ENCODE results near the gene OXLD1.
"Not testable (repeated sequence)": the region's sequence is repeated elsewhere in the genome, so short reads cannot be mapped to it uniquely, and the experiment has no call there.

OXLD1 gene

GRCh38 chr17:81683584-81684441, 17.4 kb upstream of the OXLD1 start, which contains the start of the genes ARL16 and HGS:
Gene ARL16, minus strand, starts transcription at chr17:81683797. Its CDS starts 44 bp downstream, at chr17:81683753.
Gene HGS, plus strand, starts transcription at chr17:81684011. Its CDS starts 56 bp downstream, at chr17:81684067.
- peak; percentile 88 to 89 for DNase-seq (ENCODE audit: low read depth in 2 of 2)

- no peak for DNase-seq (ENCODE audit: low read depth in 2 of 2)
These were observed 16.8 kb upstream of the OXLD1 start for GRCh38 chr17:81683208-81683583.

GRCh38 chr17:81682565-81683207, 16.3 kb upstream of the OXLD1 start:
- DNase-seq (ENCODE audit: low read depth in 2 of 2): no peak

GRCh38 chr17:81681672-81682071, 15.3 kb upstream of the OXLD1 start:
- DNase-seq (ENCODE audit: low read depth in 2 of 2): no peak

- DNase-seq (ENCODE audit: low read depth in 2 of 2): no peak
These were observed 13.7 kb upstream of the OXLD1 start for GRCh38 chr17:81680150-81680549.

GRCh38 chr17:81676906-81677305, 10.5 kb upstream of the OXLD1 start:
- DNase-seq (ENCODE audit: low read depth in 2 of 2): no peak

- DNase-seq (ENCODE audit: low read depth in 2 of 2): not testable (repeated sequence)
These were observed 9.3 kb upstream of the OXLD1 start for GRCh38 chr17:81675515-81676221.

- DNase-seq (ENCODE audit: low read depth in 2 of 2): no peak
These were observed 7.3 kb upstream of the OXLD1 start for GRCh38 chr17:81673561-81674258.

- no peak for DNase-seq (ENCODE audit: low read depth in 2 of 2)
These were observed 6.5 kb upstream of the OXLD1 start for GRCh38 chr17:81672954-81673353.

GRCh38 chr17:81672504-81672903, 6.1 kb upstream of the OXLD1 start:
- no peak for DNase-seq (ENCODE audit: low read depth in 2 of 2)

GRCh38 chr17:81667754-81668153, 1.3 kb upstream of the OXLD1 start:
- DNase-seq (ENCODE audit: low read depth in 2 of 2): no peak

GRCh38 chr17:81666092-81666341, 388 bp downstream of the OXLD1 start:
- no peak for DNase-seq (ENCODE audit: low read depth in 2 of 2)

- peak in 1 of 2 donors; percentile 46 for DNase-seq (ENCODE audit: low read depth in 2 of 2)
These were observed 957 bp downstream of the OXLD1 start for GRCh38 chr17:81665205-81666091.

- DNase-seq (ENCODE audit: low read depth in 2 of 2): no peak
These were observed 2.3 kb downstream of the OXLD1 start for GRCh38 chr17:81664051-81664470.

GRCh38 chr17:81662002-81662401, 4.4 kb downstream of the OXLD1 start:
- no peak for DNase-seq (ENCODE audit: low read depth in 2 of 2)

- no peak for DNase-seq (ENCODE audit: low read depth in 2 of 2)
These were observed 6.0 kb downstream of the OXLD1 start for GRCh38 chr17:81660441-81660840.

GRCh38 chr17:81659038-81659437, 7.4 kb downstream of the OXLD1 start:
- no peak for DNase-seq (ENCODE audit: low read depth in 2 of 2)

GRCh38 chr17:81656835-81657234, 9.6 kb downstream of the OXLD1 start:
- no peak for DNase-seq (ENCODE audit: low read depth in 2 of 2)

GRCh38 chr17:81656118-81656743, 10.2 kb downstream of the OXLD1 start, which contains the start of gene PDE6G:
Gene PDE6G, minus strand, starts transcription at chr17:81656542. Its CDS starts 3,237 bp downstream, at chr17:81653305.
- no peak for DNase-seq (ENCODE audit: low read depth in 2 of 2)

- DNase-seq (ENCODE audit: low read depth in 2 of 2): no peak
These were observed 10.9 kb downstream of the OXLD1 start for GRCh38 chr17:81655378-81656117.
